Activated CD4-positive, alpha-beta T cell treated with anti-CD3 and anti-CD28 coated beads for 4 hours (primary cell): Measurements from ENCODE around the gene PFKFB2.

ENCODE experiments used
- DNase-seq, 2 donors: peaks; one replicate each; pipeline ENCODE4 v3.0.0-alpha.2; 2020

The PFKFB2 gene

GRCh38 chr1:207093944-207094343, 40.9 kb downstream of the PFKFB2 start:
- no peak for DNase-seq

DNA sequence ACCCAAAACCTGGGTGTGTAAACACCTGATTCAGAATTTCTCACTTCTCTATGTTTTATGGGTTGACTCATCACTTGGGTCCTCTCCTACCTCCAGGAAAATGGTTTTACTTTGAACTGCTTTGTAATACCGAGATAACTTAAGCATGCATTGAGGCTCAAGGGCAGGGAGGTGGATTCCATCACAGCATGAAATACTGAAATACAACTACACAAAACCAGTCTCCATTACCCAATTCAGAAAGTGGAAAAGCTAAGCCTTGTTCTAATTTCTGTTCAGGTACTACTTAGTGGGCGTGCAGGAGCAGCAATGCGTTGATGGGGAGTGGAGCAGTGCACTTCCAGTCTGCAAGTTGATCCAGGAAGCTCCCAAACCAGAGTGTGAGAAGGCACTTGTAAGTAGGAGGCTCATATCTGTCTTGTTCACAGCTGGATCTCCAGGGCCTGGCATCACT, 44.8 kb downstream of the PFKFB2 start:
- DNase-seq, result no peak

DNA sequence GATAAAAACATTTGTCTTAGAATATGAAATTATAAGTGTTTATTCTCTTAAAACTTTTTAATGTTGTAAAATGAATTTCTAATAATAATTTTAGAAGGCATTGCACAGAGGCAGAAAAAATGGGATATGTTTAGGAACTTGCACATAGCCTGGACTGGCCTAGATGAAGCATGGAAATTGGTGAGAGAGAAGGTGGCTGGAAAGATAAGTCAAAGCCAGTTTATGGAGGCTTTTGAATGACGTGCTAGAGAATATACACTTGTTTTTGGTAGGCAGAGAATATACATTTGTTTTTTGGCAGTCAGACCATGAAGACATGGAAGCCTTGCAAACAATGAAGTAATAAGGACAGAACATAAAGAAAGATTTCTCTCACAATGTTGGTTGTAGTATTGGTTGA, 48.6 kb downstream of the PFKFB2 start:
- DNase-seq, result no peak

- no peak for DNase-seq
Observed at GRCh38 chr1:207102146-207102545, 49.1 kb downstream of the PFKFB2 start.

DNA sequence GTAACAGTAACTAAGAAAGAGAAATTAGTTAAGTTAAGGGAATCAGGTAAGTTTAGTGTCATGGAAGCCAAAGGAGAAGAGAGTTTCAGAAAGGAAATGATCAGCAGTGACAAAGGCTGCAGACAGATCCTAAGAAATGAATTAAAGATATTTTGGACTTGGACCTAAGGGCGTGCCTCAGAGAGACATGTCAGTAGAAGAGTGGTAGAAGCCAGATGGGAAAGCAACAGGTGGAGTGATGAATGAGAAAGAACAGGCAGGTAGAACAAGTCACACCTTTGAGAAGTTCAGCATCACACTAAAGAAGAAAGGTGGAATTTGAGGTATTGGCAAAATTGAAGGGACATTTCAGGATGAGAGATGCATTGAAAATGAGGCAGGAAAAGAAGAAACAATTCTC, 49.6 kb downstream of the PFKFB2 start:
- DNase-seq, result no peak

GRCh38 chr1:207103892-207104373, 50.9 kb downstream of the PFKFB2 start, which contains the start of gene C4BPA:
Gene C4BPA, plus strand, starts transcription at chr1:207104233. Its CDS starts 8,793 bp downstream, at chr1:207113026.
- no peak for DNase-seq

DNA sequence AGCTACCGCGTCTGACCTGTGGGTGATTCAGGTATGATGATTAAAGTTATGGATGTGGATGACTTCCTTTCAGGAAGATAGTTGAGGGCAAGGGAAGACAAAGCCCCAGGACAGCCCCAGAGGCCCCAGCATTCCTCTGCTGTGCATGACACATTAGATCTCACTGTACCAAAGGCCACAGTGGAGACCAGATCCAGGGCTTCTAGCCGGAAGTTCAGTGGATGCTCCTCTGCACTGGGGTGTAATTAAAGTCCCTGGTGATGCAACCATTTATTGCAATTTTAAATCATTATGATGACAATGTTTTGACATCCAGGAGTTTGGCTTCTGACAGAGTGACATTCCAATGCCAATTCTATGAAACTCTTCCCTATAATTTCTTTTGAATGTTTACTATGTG, 55.9 kb downstream of the PFKFB2 start:
- DNase-seq, result no peak

- no peak for DNase-seq
Observed at GRCh38 chr1:207112616-207113296, 59.7 kb downstream of the PFKFB2 start.

DNA sequence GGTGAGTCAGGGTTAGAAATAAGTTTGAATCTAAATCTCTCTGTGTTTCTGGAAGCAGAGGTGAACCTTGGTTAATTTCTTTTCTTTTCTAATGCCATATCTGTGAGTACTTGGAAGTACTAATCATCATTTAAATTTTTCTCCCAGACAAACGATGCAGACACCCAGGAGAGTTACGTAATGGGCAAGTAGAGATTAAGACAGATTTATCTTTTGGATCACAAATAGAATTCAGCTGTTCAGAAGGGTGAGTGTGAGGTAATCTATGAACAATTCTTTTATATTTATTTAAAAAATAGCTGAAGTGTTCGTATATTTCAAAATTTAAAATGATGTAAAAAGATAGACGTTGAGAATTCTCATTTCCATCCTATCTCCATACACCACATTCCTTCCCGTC, 62.2 kb downstream of the PFKFB2 start:
- no peak for DNase-seq

DNA sequence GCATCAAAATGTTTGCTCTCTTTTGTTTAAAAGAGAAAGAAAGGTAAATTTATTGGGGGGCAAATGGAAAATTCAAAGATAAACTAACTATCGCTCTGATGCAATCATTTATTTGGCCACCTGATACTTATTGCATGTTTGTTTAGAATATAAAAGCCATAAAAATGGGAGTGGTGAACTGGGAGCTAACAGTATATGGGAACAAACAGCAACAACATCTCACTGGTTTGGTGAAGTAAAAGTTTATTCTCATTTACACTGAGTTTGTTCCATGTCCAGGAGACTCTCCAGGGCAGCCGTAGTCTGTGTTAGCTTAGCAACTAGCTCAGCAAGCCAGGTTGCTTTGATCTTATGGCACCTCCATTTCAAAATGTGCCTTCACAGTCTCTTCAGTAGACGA, 71.3 kb downstream of the PFKFB2 start:
- no peak for DNase-seq

DNA sequence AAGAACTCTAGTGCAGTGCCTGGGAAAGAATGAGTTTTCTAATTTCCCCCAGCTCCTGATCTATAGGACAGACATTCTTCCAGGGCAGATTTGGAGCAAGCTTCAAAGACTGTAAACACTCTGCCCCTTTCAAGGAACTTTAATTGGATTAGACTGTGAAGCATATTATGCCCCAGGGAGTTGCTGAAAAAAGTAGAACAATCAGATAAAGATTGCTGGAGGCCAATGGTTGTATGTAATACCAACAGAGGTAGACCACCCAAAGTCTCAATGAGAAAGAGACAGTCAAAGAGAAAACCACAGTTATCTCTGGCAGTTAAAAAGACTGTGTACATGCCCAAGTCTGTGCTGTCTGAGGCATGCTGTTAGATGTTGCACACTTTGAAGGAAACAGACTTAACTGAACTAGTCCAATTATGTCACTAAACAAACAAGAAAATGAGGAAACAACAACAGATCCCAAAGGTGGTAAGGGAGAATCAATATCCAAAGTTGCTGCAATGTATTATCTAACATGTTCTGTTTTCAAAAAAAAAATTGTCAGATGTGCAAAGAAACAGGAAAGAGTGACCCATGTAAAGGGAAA, 75.4 kb downstream of the PFKFB2 start:
- DNase-seq, result no peak

GRCh38 chr1:207129053-207129452, 76.0 kb downstream of the PFKFB2 start:
- no peak for DNase-seq
